Transverse colon (tissue), 4 donors: ENCODE measurements around the gene SAMD8.

Source experiments
- CTCF ChIP-seq, 5 experiments: fragments of 200-600 bp in 3 of 5; fragments of 450-650 bp in 2 of 5; sonication (generic) in 3 of 5; IDR thresholded peaks; 1 replicate in 2 of 5; 2 replicates in 3 of 5; pipeline ENCODE4 v1.5.1; 2016 to 2017; ENCODE audit warnings: antibody characterized with exemption in 5 of 5, inconsistent platforms in 3 of 5, mild to moderate bottlenecking in 2 of 5, moderate library complexity in 1 of 5
- POLR2AphosphoS5 ChIP-seq, 3 donors: sonication (generic); formaldehyde crosslinking; IDR thresholded peaks; one replicate each; pipeline ENCODE4 v1.6.1; 2016; ENCODE audit warnings: antibody characterized with exemption in 3 of 3

GRCh38 chr10:75210282-75211006 lies 99.0 kb downstream of the SAMD8 start, which contains the start of gene VDAC2:
- no peak for TF ChIP-seq CTCF (IDR thresholded peaks at IDR 0.05)
- peak; percentile 90 to 98 (median 94) for TF ChIP-seq POLR2AphosphoS5 (IDR thresholded peaks at IDR 0.05)
